ENCODE measurements around the gene DYSF.

GRCh38 chr2:71536226-71536671 is 82.9 kb downstream of the DYSF start:
- TF ChIP-seq, protein P1, sequence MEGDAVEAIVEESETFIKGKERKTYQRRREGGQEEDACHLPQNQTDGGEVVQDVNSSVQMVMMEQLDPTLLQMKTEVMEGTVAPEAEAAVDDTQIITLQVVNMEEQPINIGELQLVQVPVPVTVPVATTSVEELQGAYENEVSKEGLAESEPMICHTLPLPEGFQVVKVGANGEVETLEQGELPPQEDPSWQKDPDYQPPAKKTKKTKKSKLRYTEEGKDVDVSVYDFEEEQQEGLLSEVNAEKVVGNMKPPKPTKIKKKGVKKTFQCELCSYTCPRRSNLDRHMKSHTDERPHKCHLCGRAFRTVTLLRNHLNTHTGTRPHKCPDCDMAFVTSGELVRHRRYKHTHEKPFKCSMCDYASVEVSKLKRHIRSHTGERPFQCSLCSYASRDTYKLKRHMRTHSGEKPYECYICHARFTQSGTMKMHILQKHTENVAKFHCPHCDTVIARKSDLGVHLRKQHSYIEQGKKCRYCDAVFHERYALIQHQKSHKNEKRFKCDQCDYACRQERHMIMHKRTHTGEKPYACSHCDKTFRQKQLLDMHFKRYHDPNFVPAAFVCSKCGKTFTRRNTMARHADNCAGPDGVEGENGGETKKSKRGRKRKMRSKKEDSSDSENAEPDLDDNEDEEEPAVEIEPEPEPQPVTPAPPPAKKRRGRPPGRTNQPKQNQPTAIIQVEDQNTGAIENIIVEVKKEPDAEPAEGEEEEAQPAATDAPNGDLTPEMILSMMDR (IDR thresholded peaks at IDR 0.05), result no peak
- TF ChIP-seq SIN3A (IDR thresholded peaks at IDR 0.05; ENCODE audit: borderline replicate concordance, insufficient read depth, low read depth, low read length), result no peak
- TF ChIP-seq POLR2AphosphoS5 (IDR thresholded peaks at IDR 0.05; ENCODE audit: low read depth, low read length), result no peak
